Fibroblast of skin of abdomen (primary cell): ENCODE data around the gene CST3.
A peak's percentile ranks its signal among the peaks of the same experiment; 100 is the strongest.
"Not testable (repeated sequence)": the region's sequence is repeated elsewhere in the genome, so short reads cannot be mapped to it uniquely, and the experiment has no call there.

Experiments
- DNase-seq: peaks from one replicate; pipeline ENCODE4 v3.0.0-alpha.2; 2013

CST3 gene

DNA sequence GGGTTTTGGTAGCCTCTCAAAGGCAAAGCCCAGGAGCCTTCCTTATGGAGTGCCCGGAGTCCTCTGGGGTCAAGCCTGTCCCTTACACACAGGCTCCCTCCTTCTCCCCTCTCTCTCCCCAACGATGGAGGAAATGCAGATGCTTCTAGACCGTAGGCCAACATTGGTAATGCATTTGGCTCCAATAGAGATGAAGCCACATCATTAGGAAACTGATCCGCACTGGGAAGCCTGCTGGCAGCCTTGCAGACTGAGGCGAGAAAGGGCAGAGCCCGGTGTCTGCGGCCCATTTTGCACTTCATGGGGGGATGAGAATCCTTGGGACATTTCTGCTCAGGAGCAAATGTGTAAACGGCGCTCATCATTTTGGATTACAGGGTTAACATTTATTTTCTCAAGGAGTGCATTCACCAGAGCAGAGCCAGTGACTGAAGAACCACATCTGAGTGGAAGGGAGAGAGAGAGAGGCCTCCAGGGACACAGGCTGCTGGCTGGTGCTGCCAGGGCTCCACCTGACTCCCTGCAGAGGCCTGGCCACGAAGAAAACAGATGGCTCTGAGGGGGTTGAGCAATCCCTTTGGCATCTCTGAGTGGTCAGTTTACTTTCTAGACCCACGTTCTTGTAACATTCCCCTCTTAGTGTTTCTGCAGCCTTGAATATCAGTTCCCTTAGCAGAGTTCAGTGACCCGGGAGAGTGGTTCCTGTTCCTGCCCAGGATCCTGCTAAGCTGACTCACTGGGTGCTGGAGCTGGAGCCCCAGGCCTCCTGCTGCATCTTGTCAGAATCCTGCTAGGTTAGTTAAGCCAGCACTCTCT lies 4.4 kb upstream of the CST3 start:
- DNase-seq, result peak; percentile 27

DNA sequence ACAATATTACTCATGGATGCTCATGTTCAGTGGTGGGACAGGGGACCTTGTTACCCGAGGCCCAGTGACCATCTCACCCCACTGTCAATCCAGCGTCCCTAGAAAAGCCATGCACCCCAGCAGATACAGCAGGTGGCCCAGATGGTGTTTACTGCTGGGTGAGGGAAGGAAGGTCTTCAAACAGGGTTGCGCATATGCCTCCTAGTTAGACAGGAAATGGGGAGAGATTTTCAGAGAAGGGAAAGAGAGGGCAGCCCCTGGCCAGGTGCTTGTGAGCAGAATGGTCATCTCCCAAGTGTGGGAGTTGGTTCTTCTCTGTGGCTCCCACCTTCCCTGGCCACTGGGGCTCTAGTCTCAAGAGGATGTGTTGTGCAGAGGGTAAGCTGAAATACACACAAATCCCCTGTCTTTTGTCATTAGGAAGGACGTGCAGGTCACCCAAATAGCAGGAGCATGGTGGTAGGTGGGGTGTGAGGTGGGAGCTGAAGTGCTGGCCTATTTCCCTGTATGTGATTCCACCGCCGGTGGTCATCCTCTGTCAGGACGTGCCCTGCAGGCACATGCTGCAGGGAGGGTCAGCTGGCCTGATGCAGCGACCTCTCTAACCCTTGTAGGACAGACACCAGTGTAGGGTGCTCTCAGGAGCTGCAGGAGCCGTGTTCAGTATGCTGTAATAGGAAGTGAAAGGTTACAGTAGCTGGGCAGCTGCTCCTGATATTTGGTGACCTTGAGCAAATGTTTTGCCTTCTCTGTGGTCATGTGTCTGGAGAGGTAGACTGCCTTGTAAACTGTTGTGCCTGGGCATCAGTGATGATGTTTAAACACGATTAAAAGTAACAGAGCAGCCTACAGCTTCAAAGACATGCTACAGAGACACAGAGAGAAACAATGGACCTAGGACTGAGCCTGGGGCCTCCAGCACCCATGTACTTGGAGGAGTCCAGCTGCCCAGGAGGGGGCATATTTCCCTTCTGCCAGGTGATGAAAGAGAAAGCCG lies 3.2 kb upstream of the CST3 start:
- DNase-seq, result no peak

DNA sequence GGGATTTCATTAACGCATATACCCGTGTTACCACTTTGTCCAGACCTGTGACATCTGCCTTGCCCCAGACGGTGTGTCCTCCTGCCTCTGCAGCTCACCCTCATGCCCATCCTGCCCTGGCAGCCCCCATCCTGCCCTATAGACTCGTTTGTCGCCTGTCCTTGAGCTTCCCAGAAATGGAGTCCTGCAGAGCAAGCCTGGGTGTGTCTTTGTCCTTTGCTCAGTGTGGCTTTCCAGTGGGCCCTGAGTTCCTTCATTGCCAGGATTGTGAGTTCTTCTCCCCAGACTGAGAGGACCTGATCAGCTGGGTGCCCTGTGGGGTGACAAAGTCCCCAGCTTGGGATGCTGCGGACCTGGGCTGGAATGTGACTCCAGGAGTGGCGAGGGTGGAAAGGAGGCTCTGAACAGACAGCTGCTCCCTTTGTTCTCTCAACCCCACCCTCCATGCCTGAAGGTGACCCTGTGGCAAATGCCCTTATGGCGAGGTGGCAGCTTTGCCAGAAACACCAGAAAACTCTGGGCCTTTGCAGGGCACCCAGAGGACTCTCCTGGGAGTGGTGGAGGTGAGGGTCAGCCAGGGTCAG lies 2.4 kb upstream of the CST3 start:
- DNase-seq, result no peak

DNA sequence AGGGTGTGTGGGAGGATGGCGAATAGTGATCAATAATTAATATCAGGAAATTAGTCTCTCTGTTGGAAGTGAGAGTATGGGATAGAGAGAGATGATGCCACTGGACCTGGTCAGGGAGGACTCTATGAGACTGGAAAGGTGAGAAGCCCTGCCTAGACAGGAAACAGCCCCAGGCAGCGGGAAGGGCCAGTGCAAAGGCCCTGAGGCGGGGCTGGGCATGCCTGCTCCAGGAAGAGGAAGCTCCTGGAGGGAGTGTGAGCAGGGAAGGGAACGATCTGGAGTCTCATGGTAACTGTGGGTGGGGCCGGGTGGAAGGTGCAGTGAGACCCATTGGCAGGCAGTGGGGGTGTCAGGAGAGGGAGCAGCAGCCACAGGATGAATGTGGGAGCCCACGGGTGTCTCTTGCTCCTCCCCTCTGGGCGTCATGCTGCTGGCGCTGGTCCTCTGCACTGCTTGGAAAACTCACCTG lies 1.8 kb upstream of the CST3 start:
- DNase-seq, result no peak

GRCh38 chr20:23638309-23638708 lies 554 bp upstream of the CST3 start:
- DNase-seq, result no peak

GRCh38 chr20:23636908-23637281 lies 860 bp downstream of the CST3 start:
- no peak for DNase-seq

- DNase-seq, result no peak
Observed at GRCh38 chr20:23636182-23636907, 1.4 kb downstream of the CST3 start.

GRCh38 chr20:23635768-23636090 lies 2.0 kb downstream of the CST3 start:
- DNase-seq, result not testable (repeated sequence)

GRCh38 chr20:23634985-23635767 lies 2.6 kb downstream of the CST3 start:
- no peak for DNase-seq

DNA sequence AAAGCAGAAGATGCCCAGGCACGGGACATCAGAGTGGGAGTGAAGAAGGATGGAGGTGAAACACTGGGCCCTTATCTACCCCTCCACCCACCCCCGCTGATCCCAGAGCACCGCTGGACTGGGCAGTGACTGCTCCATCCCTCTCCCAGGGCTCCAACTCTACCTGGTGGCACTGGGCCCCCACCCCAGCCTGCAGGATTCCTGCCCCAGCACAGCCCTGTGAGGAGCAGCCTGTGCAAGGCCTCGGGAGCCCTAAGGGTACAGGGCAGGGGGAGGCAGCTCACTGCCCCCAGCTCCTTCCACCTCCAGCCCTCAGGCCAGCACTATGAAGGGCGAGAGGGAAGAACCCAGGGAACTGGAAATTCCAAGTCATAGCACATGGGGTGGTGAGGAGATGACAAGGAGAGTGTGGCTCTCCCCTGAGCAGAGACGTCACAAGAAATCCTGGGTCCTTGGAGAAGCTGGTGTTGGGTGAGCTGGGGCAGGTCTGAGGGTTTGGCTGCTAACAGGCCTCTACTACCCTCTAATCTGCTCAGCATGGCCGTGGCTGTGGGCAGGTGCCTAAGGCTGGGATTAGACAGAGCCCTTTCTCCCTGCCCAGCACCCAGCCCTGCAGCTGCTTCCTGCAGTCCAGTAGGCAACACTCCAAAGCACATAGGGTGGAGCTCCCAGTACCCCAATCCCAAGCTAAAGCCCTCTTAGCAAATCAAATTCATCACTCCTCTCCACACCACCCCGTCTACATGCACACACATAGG lies 3.5 kb downstream of the CST3 start:
- no peak for DNase-seq

GRCh38 chr20:23632711-23633573 lies 4.8 kb downstream of the CST3 start:
- no peak for DNase-seq

GRCh38 chr20:23631981-23632710 lies 5.6 kb downstream of the CST3 start:
- no peak for DNase-seq

DNA sequence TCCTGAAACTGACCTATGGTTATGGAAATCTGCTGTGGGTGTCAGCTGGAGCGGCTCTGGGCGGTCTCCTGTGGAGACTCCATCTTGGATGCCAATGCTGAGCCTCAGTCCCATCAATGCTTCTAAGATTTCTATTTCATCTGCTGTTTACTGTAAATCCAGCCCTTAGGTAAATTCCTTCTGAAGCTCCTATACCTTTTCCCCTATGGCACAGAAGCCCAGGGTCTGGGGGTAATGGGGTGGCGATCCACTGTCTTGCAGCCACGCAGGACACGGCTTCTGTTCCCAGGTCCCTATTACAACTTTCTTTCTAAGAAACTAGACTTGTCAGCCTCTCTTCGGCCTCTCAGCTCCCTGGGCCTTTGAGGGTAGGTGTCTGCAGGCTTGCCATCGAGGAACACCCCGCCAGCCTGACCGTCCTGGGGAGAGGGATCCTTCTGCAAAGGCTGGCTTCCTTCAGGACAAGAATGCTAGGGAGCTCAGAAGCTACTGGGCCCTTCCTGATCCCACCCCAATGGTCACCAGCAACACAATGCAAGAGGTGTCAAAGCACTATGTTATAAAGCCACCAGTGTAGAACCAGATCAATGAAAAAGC lies 6.4 kb downstream of the CST3 start:
- DNase-seq, result no peak

- DNase-seq, result no peak
Observed at GRCh38 chr20:23630392-23630849, 7.3 kb downstream of the CST3 start.

DNA sequence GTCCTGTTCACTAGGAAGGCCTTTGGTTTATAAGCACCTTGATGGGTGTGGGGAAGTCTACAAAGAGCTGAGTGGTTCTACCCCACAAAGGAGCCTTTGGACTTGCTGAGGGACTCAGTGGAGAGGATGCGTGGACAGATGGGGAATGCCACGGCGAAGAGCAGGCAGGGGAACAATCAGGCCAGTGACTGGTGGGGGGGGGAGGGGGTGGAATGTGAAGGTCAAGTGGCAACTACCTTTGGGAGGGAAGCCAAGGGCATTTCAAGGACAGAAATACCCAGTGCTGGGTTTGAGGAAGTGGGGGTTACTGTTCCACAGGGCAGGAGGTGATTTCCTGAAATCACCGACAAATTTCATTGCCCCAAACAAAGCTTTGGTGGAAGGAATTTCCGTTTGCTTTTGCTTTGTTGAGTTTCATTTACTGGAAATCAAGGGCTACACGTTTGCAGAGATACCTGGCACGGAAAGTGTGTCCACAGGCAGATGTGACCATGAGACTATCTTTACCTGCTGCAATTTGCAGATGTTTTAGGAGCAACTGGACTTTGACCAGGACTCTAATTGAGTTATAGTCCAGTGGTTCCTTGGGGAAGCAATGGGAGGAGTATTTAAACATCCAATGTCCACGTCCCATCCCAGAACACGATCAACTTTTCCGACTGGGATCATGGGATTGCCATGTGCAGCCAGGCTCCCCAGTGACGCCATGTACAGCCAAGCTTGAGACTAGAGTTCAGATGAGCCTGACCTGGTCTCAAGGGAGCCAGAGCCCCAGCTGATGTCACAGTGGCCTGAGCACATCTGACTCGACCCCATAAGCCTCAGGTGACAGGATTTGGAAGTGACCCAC lies 8.0 kb downstream of the CST3 start:
- DNase-seq, result no peak

- peak; percentile 8 for DNase-seq
Observed at GRCh38 chr20:23629017-23629541, 8.7 kb downstream of the CST3 start.

- no peak for DNase-seq
Observed at GRCh38 chr20:23628402-23629016, 9.2 kb downstream of the CST3 start.
